Lung (tissue), 12 donors: ENCODE measurements around the gene PTGDS. TPM values are rescaled to one million over a fixed set of nuclear protein-coding genes. Genes with fewer than 3 reads are reported as not detected.
A peak's percentile ranks its signal among the peaks of the same experiment; 100 is the strongest.

Experiments used
- ATAC-seq: fragments of 200-7000 bp; cut with Tn5 transposase; one replicate; pipeline ENCODE4 v1.9.1; 2020; ENCODE audit warnings: moderate number of reproducible peaks; ENCODE audit not compliant: insufficient read depth, low FRiP score
- DNase-seq, 3 donors: peaks; one replicate each; pipeline ENCODE4 v3.0.0-alpha.2; 2013 to 2017
- H3K27ac ChIP-seq, 2 donors: one replicate each; pipeline ENCODE4 v1.5.1; 2013; ENCODE audit warnings: mild to moderate bottlenecking in 2 of 2, moderate library complexity in 2 of 2, control low read depth in 1 of 2, inconsistent platforms in 1 of 2, low read depth in 1 of 2, low read length in 1 of 2
- H3K27me3 ChIP-seq, 3 donors: one replicate each; pipeline ENCODE4 v1.5.1; 2013; ENCODE audit warnings: low read length in 2 of 3; ENCODE audit not compliant: control insufficient read depth in 3 of 3, insufficient read depth in 3 of 3
- H3K36me3 ChIP-seq, 4 donors: one replicate each; pipeline ENCODE4 v1.5.1; 2013; ENCODE audit warnings: low read length in 4 of 4, mild to moderate bottlenecking in 1 of 4, moderate library complexity in 1 of 4; ENCODE audit not compliant: control insufficient read depth in 4 of 4, insufficient read depth in 4 of 4
- H3K4me1 ChIP-seq, 5 donors: one replicate each; pipeline ENCODE4 v1.5.1; 2013; ENCODE audit warnings: low read length in 5 of 5, mild to moderate bottlenecking in 2 of 5, moderate library complexity in 1 of 5; ENCODE audit not compliant: control insufficient read depth in 5 of 5, insufficient read depth in 5 of 5
- H3K4me3 ChIP-seq: one replicate; pipeline ENCODE4 v1.5.1; 2013; ENCODE audit warnings: mild to moderate bottlenecking, control low read depth, moderate library complexity
- H3K9ac ChIP-seq, 2 donors: one replicate each; pipeline ENCODE4 v1.5.1; 2013; ENCODE audit warnings: low read length in 2 of 2, control low read depth in 1 of 2; ENCODE audit not compliant: insufficient read depth in 1 of 2
- H3K9me3 ChIP-seq, 4 donors: one replicate each; pipeline ENCODE4 v1.5.1; 2013; ENCODE audit warnings: low read length in 3 of 4, mild to moderate bottlenecking in 1 of 4, moderate library complexity in 1 of 4; ENCODE audit not compliant: control insufficient read depth in 4 of 4, insufficient read depth in 3 of 4
- WGBS, 2 donors: extraction: QIAGEN DNeasy Blood & Tissue Kit; methylation state at CpG; one replicate each; pipeline ENCODE4 v1.1.7; 2013; 5-methylcytosine and 5-hydroxymethylcytosine counted together
- polyA plus RNA-seq, 2 donors: library from polyadenylated mRNA; stranded (reverse); fragments of 200-250 nt; gene quantifications; one replicate each; pipeline ENCODE4 v1.2.1, GENCODE V29; 2013
- total RNA-seq, 2 donors: library from RNA; depleted of rRNA in 1 of 2; stranded (reverse); fragments of >200 nt in 1 of 2; gene quantifications; one replicate each; pipeline ENCODE4 v1.2.1, GENCODE V29; 2014 to 2021
- TF ChIP-seq, protein P1 (sequence below): IDR thresholded peaks from 2 replicates; pipeline ENCODE4 v1.5.1; 2012; ENCODE audit warnings: mild to moderate bottlenecking; ENCODE audit errors: control extremely low read depth, extremely low read depth
- donor health status: control.
- donor health status: control.
- donor health status: Bipolar disorder and iron deficiency.
- donor health status: healthy.
- donor health status: DM: yes; HTN: yes; CAD: no.

PTGDS gene
- total and polyA plus RNA-seq, 4 donors, result 19.4 to 159 (median 93.7) TPM

GRCh38 chr9:137029058-137029936, 52.0 kb downstream of the PTGDS start:
- no peaks in the 10 kb centered on the region for H3K9me3 ChIP-seq
- H3K27ac ChIP-seq, result peak overlapping the region in 1 of 2 donors; percentile 34
- DNase-seq (peak; percentile 40 to 60 (median 40)), ATAC-seq (peak; percentile 54)
- H3K36me3 ChIP-seq, result no peaks in the 10 kb centered on the region
- TF ChIP-seq, protein P1, sequence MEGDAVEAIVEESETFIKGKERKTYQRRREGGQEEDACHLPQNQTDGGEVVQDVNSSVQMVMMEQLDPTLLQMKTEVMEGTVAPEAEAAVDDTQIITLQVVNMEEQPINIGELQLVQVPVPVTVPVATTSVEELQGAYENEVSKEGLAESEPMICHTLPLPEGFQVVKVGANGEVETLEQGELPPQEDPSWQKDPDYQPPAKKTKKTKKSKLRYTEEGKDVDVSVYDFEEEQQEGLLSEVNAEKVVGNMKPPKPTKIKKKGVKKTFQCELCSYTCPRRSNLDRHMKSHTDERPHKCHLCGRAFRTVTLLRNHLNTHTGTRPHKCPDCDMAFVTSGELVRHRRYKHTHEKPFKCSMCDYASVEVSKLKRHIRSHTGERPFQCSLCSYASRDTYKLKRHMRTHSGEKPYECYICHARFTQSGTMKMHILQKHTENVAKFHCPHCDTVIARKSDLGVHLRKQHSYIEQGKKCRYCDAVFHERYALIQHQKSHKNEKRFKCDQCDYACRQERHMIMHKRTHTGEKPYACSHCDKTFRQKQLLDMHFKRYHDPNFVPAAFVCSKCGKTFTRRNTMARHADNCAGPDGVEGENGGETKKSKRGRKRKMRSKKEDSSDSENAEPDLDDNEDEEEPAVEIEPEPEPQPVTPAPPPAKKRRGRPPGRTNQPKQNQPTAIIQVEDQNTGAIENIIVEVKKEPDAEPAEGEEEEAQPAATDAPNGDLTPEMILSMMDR, result peak; percentile 62
- no peak overlapping the region for H3K4me3 ChIP-seq
- H3K27me3 ChIP-seq, result peaks cover 0 to 3% (median 0%) of the 10 kb centered on the region in 3 donors
- WGBS, 2 donors, result 19 to 28% methylated on average over 18 to 19 of the region's 19 CpGs
- H3K9ac ChIP-seq, result no peak overlapping the region
- H3K4me1 ChIP-seq, result peaks cover 0 to 15% (median 7%) of the 10 kb centered on the region in 5 donors

- H3K27ac ChIP-seq, result peak overlapping the region in 1 of 2 donors; percentile 34
- peaks cover 0 to 17% (median 7%) of the 10 kb centered on the region in 5 donors for H3K4me1 ChIP-seq
- H3K9me3 ChIP-seq, result no peaks in the 10 kb centered on the region
- WGBS, 2 donors, result 34 to 65% methylated on average over 15 of the region's 15 CpGs
- ATAC-seq (no peak), DNase-seq (no peak)
- no peak overlapping the region for H3K4me3 ChIP-seq
- TF ChIP-seq, protein P1, result no peak
- no peaks in the 10 kb centered on the region for H3K36me3 ChIP-seq
- no peak overlapping the region for H3K9ac ChIP-seq
- H3K27me3 ChIP-seq, result peaks cover 0 to 3% (median 0%) of the 10 kb centered on the region in 3 donors
Observed at GRCh38 chr9:137030006-137030405, 52.7 kb downstream of the PTGDS start.

- DNase-seq, result no peak
- Histone ChIP-seq H3K4me1 (peaks cover 0 to 19% (median 4%) of the 10 kb centered on the region in 5 donors), H3K36me3 (no peaks in the 10 kb centered on the region), H3K27ac (peak overlapping the region in 1 of 2 donors; percentile 27), H3K4me3 (no peak overlapping the region), H3K9me3 (no peaks in the 10 kb centered on the region), H3K9ac (no peak overlapping the region), H3K27me3 (peaks cover 0 to 3% (median 0%) of the 10 kb centered on the region in 3 donors)
- ATAC-seq, result no peak
- 55 to 75% methylated on average over 65 of the region's 65 CpGs for WGBS, 2 donors
- TF ChIP-seq, protein P1, result no peak
Observed at GRCh38 chr9:137030538-137031527, 53.5 kb downstream of the PTGDS start.

Other genes with a start within 250 kb of the PTGDS start
Only the 30 nearest of the 37 such genes appear.
- under 1 TPM in 1 of 2 donors, not detected in 1; 0.11 TPM for gene LCN8, start 219.3 kb upstream of the PTGDS start, total RNA-seq
- not detected for gene LCN8, start 219.3 kb upstream of the PTGDS start, polyA plus RNA-seq
- not detected for gene LCN15, start 213.0 kb upstream of the PTGDS start, total RNA-seq
- under 1 TPM in 1 of 2 donors, not detected in 1; 0.16 TPM for gene LCN15, start 213.0 kb upstream of the PTGDS start, polyA plus RNA-seq
- gene TMEM141, start 186.2 kb upstream of the PTGDS start, total RNA-seq, result 10 to 100 TPM; 56.5 to 94.1 TPM
- 100 to 1,000 TPM; 132 to 177 TPM for gene TMEM141, start 186.2 kb upstream of the PTGDS start, polyA plus RNA-seq
- gene CCDC183, start 181.2 kb upstream of the PTGDS start, total RNA-seq, result 1 to 10 TPM; 1.6 to 4.6 TPM
- 1 to 10 TPM in 1 of 2 donors, under 1 TPM in 1; 0.38 to 2.8 TPM for gene CCDC183, start 181.2 kb upstream of the PTGDS start, polyA plus RNA-seq
- 10 to 100 TPM; 36.4 to 87.8 TPM for gene RABL6, start 169.6 kb upstream of the PTGDS start, total RNA-seq
- gene RABL6, start 169.6 kb upstream of the PTGDS start, polyA plus RNA-seq, result 10 to 100 TPM; 53.7 to 70.8 TPM
- gene AJM1, start 135.0 kb upstream of the PTGDS start, total RNA-seq, result 1 to 10 TPM; 1.6 to 4.3 TPM
- 1 to 10 TPM; 1.1 to 1.3 TPM for gene AJM1, start 135.0 kb upstream of the PTGDS start, polyA plus RNA-seq
- gene PHPT1, start 128.1 kb upstream of the PTGDS start, total RNA-seq, result 100 to 1,000 TPM in 1 of 2 donors, 10 to 100 TPM in 1; 75.0 to 124 TPM
- gene PHPT1, start 128.1 kb upstream of the PTGDS start, polyA plus RNA-seq, result 100 to 1,000 TPM; 110 to 195 TPM
- gene MAMDC4, start 125.2 kb upstream of the PTGDS start, total RNA-seq, result 10 to 100 TPM in 1 of 2 donors, 1 to 10 TPM in 1; 5.6 to 13.2 TPM
- gene MAMDC4, start 125.2 kb upstream of the PTGDS start, polyA plus RNA-seq, result 1 to 10 TPM; 7.0 to 7.3 TPM
- 100 to 1,000 TPM; 283 to 298 TPM for gene EDF1, start 111.2 kb upstream of the PTGDS start, total RNA-seq
- gene EDF1, start 111.2 kb upstream of the PTGDS start, polyA plus RNA-seq, result 100 to 1,000 TPM; 308 to 670 TPM
- 10 to 100 TPM; 17.2 to 19.1 TPM for gene TRAF2, start 91.0 kb upstream of the PTGDS start, total RNA-seq
- 10 to 100 TPM; 11.3 to 13.2 TPM for gene TRAF2, start 91.0 kb upstream of the PTGDS start, polyA plus RNA-seq
- 100 to 1,000 TPM in 1 of 2 donors, 10 to 100 TPM in 1; 56.6 to 118 TPM for gene FBXW5, start 32.8 kb upstream of the PTGDS start, total RNA-seq
- 100 to 1,000 TPM in 1 of 2 donors, 10 to 100 TPM in 1; 89.1 to 109 TPM for gene FBXW5, start 32.8 kb upstream of the PTGDS start, polyA plus RNA-seq
- gene C8G, start 32.3 kb upstream of the PTGDS start, total RNA-seq, result 1 to 10 TPM in 1 of 2 donors, not detected in 1; 2.1 TPM
- gene C8G, start 32.3 kb upstream of the PTGDS start, polyA plus RNA-seq, result 1 to 10 TPM in 1 of 2 donors, under 1 TPM in 1; 0.90 to 1.4 TPM
- 1 to 10 TPM; 4.1 to 6.3 TPM for gene LCN12, start 25.2 kb upstream of the PTGDS start, total RNA-seq
- gene LCN12, start 25.2 kb upstream of the PTGDS start, polyA plus RNA-seq, result 1 to 10 TPM in 1 of 2 donors, under 1 TPM in 1; 0.35 to 2.4 TPM
- gene LCNL1, start 5.5 kb downstream of the PTGDS start, total RNA-seq, result 1 to 10 TPM in 1 of 2 donors, under 1 TPM in 1; 0.28 to 2.5 TPM
- gene LCNL1, start 5.5 kb downstream of the PTGDS start, polyA plus RNA-seq, result 1 to 10 TPM in 1 of 2 donors, under 1 TPM in 1; 0.15 to 2.7 TPM
- gene PAXX, start 14.9 kb downstream of the PTGDS start, total RNA-seq, result 10 to 100 TPM; 16.6 to 58.1 TPM
- gene PAXX, start 14.9 kb downstream of the PTGDS start, polyA plus RNA-seq, result 100 to 1,000 TPM in 1 of 2 donors, 10 to 100 TPM in 1; 60.7 to 172 TPM
- gene CLIC3, start 19.1 kb downstream of the PTGDS start, total RNA-seq, result 100 to 1,000 TPM in 1 of 2 donors, 10 to 100 TPM in 1; 72.0 to 115 TPM
- gene CLIC3, start 19.1 kb downstream of the PTGDS start, polyA plus RNA-seq, result 10 to 100 TPM; 17.2 to 90.2 TPM
- gene ABCA2, start 50.7 kb downstream of the PTGDS start, total RNA-seq, result 10 to 100 TPM; 13.4 to 39.0 TPM
- gene ABCA2, start 50.7 kb downstream of the PTGDS start, polyA plus RNA-seq, result 10 to 100 TPM; 14.8 to 18.1 TPM
- gene FUT7, start 54.6 kb downstream of the PTGDS start, total RNA-seq, result 1 to 10 TPM in 1 of 2 donors, under 1 TPM in 1; 0.37 to 1.0 TPM
- gene FUT7, start 54.6 kb downstream of the PTGDS start, polyA plus RNA-seq, result 1 to 10 TPM in 1 of 2 donors, under 1 TPM in 1; 0.45 to 5.5 TPM
- 10 to 100 TPM; 28.7 to 99.3 TPM for gene NPDC1, start 68.7 kb downstream of the PTGDS start, total RNA-seq
- 10 to 100 TPM; 49.0 to 87.5 TPM for gene NPDC1, start 68.7 kb downstream of the PTGDS start, polyA plus RNA-seq
- 1 to 10 TPM; 1.8 to 3.2 TPM for gene ENTPD2, start 76.6 kb downstream of the PTGDS start, total RNA-seq
- gene ENTPD2, start 76.6 kb downstream of the PTGDS start, polyA plus RNA-seq, result under 1 TPM; 0.39 to 0.53 TPM
- 1 to 10 TPM; 1.4 to 1.7 TPM for gene SAPCD2, start 93.1 kb downstream of the PTGDS start, total RNA-seq
- 1 to 10 TPM; 1.3 to 2.1 TPM for gene SAPCD2, start 93.1 kb downstream of the PTGDS start, polyA plus RNA-seq
- gene UAP1L1, start 100.0 kb downstream of the PTGDS start, total RNA-seq, result 10 to 100 TPM; 12.2 to 35.5 TPM
- gene UAP1L1, start 100.0 kb downstream of the PTGDS start, polyA plus RNA-seq, result 10 to 100 TPM; 14.5 to 19.7 TPM
- 10 to 100 TPM; 56.7 to 70.9 TPM for gene MAN1B1, start 109.5 kb downstream of the PTGDS start, total RNA-seq
- 10 to 100 TPM; 40.3 to 56.9 TPM for gene MAN1B1, start 109.5 kb downstream of the PTGDS start, polyA plus RNA-seq
- 100 to 1,000 TPM in 1 of 2 donors, 10 to 100 TPM in 1; 48.0 to 236 TPM for gene DPP7, start 137.2 kb downstream of the PTGDS start, total RNA-seq
- gene DPP7, start 137.2 kb downstream of the PTGDS start, polyA plus RNA-seq, result 100 to 1,000 TPM; 220 to 436 TPM
- under 1 TPM; 0.06 to 0.49 TPM for gene GRIN1, start 161.7 kb downstream of the PTGDS start, total RNA-seq
- gene GRIN1, start 161.7 kb downstream of the PTGDS start, polyA plus RNA-seq, result under 1 TPM; 0.18 to 0.51 TPM
- 1 to 10 TPM in 1 of 2 donors, under 1 TPM in 1; 0.77 to 5.2 TPM for gene LRRC26, start 192.5 kb downstream of the PTGDS start, total RNA-seq
- under 1 TPM; 0.12 to 0.37 TPM for gene LRRC26, start 192.5 kb downstream of the PTGDS start, polyA plus RNA-seq
- gene TMEM210, start 194.6 kb downstream of the PTGDS start, total RNA-seq, result not detected
- gene TMEM210, start 194.6 kb downstream of the PTGDS start, polyA plus RNA-seq, result not detected
- gene ANAPC2, start 211.1 kb downstream of the PTGDS start, total RNA-seq, result 10 to 100 TPM; 31.9 to 60.9 TPM
- 10 to 100 TPM; 32.3 to 50.0 TPM for gene ANAPC2, start 211.1 kb downstream of the PTGDS start, polyA plus RNA-seq
- 10 to 100 TPM; 40.8 to 87.0 TPM for gene SSNA1, start 211.2 kb downstream of the PTGDS start, total RNA-seq
- 100 to 1,000 TPM; 114 to 144 TPM for gene SSNA1, start 211.2 kb downstream of the PTGDS start, polyA plus RNA-seq
- gene TPRN, start 223.2 kb downstream of the PTGDS start, total RNA-seq, result 10 to 100 TPM in 1 of 2 donors, 1 to 10 TPM in 1; 8.9 to 30.6 TPM
- gene TPRN, start 223.2 kb downstream of the PTGDS start, polyA plus RNA-seq, result 10 to 100 TPM; 12.6 to 18.3 TPM